Measurements from ENCODE around the gene FUBP1. TPM values are rescaled to one million over a fixed set of nuclear protein-coding genes. Genes with fewer than 3 reads are reported as not detected.
A peak's percentile ranks its signal among the peaks of the same experiment; 100 is the strongest.
"Not testable (repeated sequence)": the region's sequence is repeated elsewhere in the genome, so short reads cannot be mapped to it uniquely, and the experiment has no call there.

Gene FUBP1
- total RNA-seq, 4 donors from 2014 or later = 99.0 to 136 (median 121) TPM

- H3K27me3 ChIP-seq = no peaks in the 10 kb centered on the region
- TF ChIP-seq CTCF (IDR thresholded peaks at IDR 0.05) (peak in 2 of 5 experiments; percentile 23 to 27), EP300 (IDR thresholded peaks at IDR 0.05) (peak; percentile 92 to 100), POLR2A (IDR thresholded peaks at IDR 0.05) (peak; percentile 95 to 98)
- no peaks in the 10 kb centered on the region for H3K36me3 ChIP-seq
- peak within 1 kb of the TSS; percentile 49 to 64 (median 54) for H3K4me3 ChIP-seq
- peak within 1 kb of the TSS; percentile 86 to 96 (median 91) for H3K27ac ChIP-seq
- peaks cover 0 to 52% (median 11%) of the 10 kb centered on the region in 4 donors for H3K4me1 ChIP-seq
- 1% methylated on average over 12 of the region's 12 CpGs for WGBS, 2 donors
- peak; percentile 40 to 87 for DNase-seq (ENCODE audit: low spot score in 2 of 2)
- H3K9me3 ChIP-seq = no peaks in the 10 kb centered on the region
Observed at GRCh38 chr1:78004719-78005447, 26.0 kb upstream of the FUBP1 start, which contains the start of gene DNAJB4. Gene DNAJB4 (plus strand): TSS chr1:78004939. CDS start chr1:78005111, 172 bp downstream.

GRCh38 chr1:78003882-78004718, 25.2 kb upstream of the FUBP1 start:
- H3K4me3 ChIP-seq = peak overlapping the region; percentile 23 to 64 (median 53)
- H3K27ac ChIP-seq = peak overlapping the region; percentile 86 to 96 (median 91)
- no peaks in the 10 kb centered on the region for H3K9me3 ChIP-seq
- TF ChIP-seq CTCF (IDR thresholded peaks at IDR 0.05) (no peak), POLR2A (IDR thresholded peaks at IDR 0.05) (peak in 1 of 2 donors; percentile 8)
- peaks cover 0 to 44% (median 11%) of the 10 kb centered on the region in 4 donors for H3K4me1 ChIP-seq
- no peaks in the 10 kb centered on the region for H3K36me3 ChIP-seq
- WGBS, 2 donors = 3 to 4% methylated on average over 8 of the region's 8 CpGs
- no peaks in the 10 kb centered on the region for H3K27me3 ChIP-seq
- peak in 1 of 2 donors; percentile 38 for DNase-seq (ENCODE audit: low spot score in 2 of 2)

- DNase-seq (ENCODE audit: low spot score in 2 of 2) = no peak
- Histone ChIP-seq H3K27ac (peak overlapping the region; percentile 86 to 96 (median 91)), H3K4me1 (peaks cover 0 to 35% (median 9%) of the 10 kb centered on the region in 4 donors), H3K36me3 (no peaks in the 10 kb centered on the region), H3K4me3 (peak overlapping the region in 2 of 4 donors; percentile 13 to 64), H3K27me3 (no peaks in the 10 kb centered on the region), H3K9me3 (no peaks in the 10 kb centered on the region)
- TF ChIP-seq POLR2A (IDR thresholded peaks at IDR 0.05) (no peak), CTCF (IDR thresholded peaks at IDR 0.05) (no peak), EP300 (IDR thresholded peaks at IDR 0.05) (no peak)
- 12 to 15% methylated on average over 3 of the region's 3 CpGs for WGBS, 2 donors
Observed at GRCh38 chr1:78003070-78003746, 24.3 kb upstream of the FUBP1 start.

- not testable (repeated sequence) for H3K27ac ChIP-seq; H3K27me3 ChIP-seq; H3K4me3 ChIP-seq; DNase-seq (ENCODE audit: low spot score in 2 of 2); H3K36me3 ChIP-seq; H3K9me3 ChIP-seq
- H3K4me1 ChIP-seq = peaks cover 0 to 22% (median 4%) of the 10 kb centered on the region in 4 donors
- 87 to 89% methylated on average over 11 of the region's 11 CpGs for WGBS, 2 donors
Observed at GRCh38 chr1:78000536-78000935, 21.7 kb upstream of the FUBP1 start.

- Histone ChIP-seq H3K9me3 (no peaks in the 10 kb centered on the region), H3K4me1 (no peaks in the 10 kb centered on the region), H3K4me3 (no peak overlapping the region), H3K27ac (no peak overlapping the region), H3K36me3 (peaks cover 0 to 11% (median 3%) of the 10 kb centered on the region in 3 donors), H3K27me3 (no peaks in the 10 kb centered on the region)
- DNase-seq (ENCODE audit: low spot score in 2 of 2) = no peak
- TF ChIP-seq EP300 (IDR thresholded peaks at IDR 0.05) (no peak), POLR2A (IDR thresholded peaks at IDR 0.05) (no peak), CTCF (IDR thresholded peaks at IDR 0.05) (no peak)
- WGBS, 2 donors = 94 to 98% methylated on average over 5 of the region's 5 CpGs
Observed at GRCh38 chr1:77996734-77997133, 17.9 kb upstream of the FUBP1 start.
